Measurements from ENCODE around the gene LSS. TPM values are rescaled to one million over a fixed set of nuclear protein-coding genes. Genes with fewer than 3 reads are reported as not detected.

LSS gene
- total and polyA plus RNA-seq, 4 donors, result 9.3 to 85.2 (median 56.1) TPM

- Histone ChIP-seq H3K27ac (ENCODE audit: low read depth in 1 of 2, low read length in 2 of 2) (no peak overlapping the region), H3K4me1 (ENCODE audit: control insufficient read depth in 1 of 2, insufficient read depth in 2 of 2, low read length in 2 of 2) (no peaks in the 10 kb centered on the region), H3K4me3 (ENCODE audit: low read length in 2 of 2) (no peak overlapping the region), H3K36me3 (ENCODE audit: control insufficient read depth in 1 of 2, insufficient read depth in 2 of 2, low read length in 1 of 2) (peaks cover 4 to 19% of the 10 kb centered on the region in 2 donors), H3K9me3 (ENCODE audit: control insufficient read depth, low read length) (no peaks in the 10 kb centered on the region), H3K27me3 (ENCODE audit: control insufficient read depth in 1 of 2, insufficient read depth in 2 of 2, low read length in 1 of 2) (no peaks in the 10 kb centered on the region)
- WGBS, 2 donors, result 92% methylated on average over 34 of the region's 34 CpGs
- intact Hi-C loops (cut with DNase I), result no loop called here
- peak; percentile 38 to 69 for DNase-seq
- peak; percentile 16 for ATAC-seq (ENCODE audit: low FRiP score)
Observed at GRCh38 chr21:46194374-46195334, 33.9 kb downstream of the LSS start.

DNA sequence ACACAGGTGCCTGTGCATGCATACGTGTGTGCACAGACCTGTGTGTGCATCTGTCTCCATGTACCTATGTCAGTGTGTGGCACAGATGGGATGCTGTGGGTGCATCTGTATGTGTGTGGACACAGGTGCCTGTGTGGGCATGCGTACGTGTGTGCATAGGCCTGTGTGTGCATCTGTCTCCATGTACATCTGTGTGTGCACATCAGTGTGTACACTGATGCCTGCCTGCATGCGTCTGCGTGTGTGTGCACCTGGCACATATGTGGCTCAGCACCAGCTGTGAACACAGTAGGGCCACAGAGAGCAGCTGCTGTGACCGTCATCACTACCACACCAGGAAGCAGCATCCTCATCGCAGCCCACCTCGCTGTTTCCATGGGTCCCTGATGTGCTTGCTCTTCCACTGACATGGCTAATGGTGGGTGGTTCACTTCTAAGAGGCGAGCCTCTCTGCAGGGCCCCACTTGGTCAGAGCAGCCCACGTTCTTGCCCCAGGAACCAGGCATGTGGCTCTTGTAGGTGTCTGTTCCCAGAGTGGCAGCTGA is 34.7 kb downstream of the LSS start:
- Histone ChIP-seq H3K36me3 (ENCODE audit: control insufficient read depth in 1 of 2, insufficient read depth in 2 of 2, low read length in 1 of 2) (peaks cover 0 to 17% of the 10 kb centered on the region in 2 donors), H3K4me1 (ENCODE audit: control insufficient read depth in 1 of 2, insufficient read depth in 2 of 2, low read length in 2 of 2) (no peaks in the 10 kb centered on the region), H3K27me3 (ENCODE audit: control insufficient read depth in 1 of 2, insufficient read depth in 2 of 2, low read length in 1 of 2) (no peaks in the 10 kb centered on the region), H3K27ac (ENCODE audit: low read depth in 1 of 2, low read length in 2 of 2) (no peak overlapping the region), H3K4me3 (ENCODE audit: low read length in 2 of 2) (no peak overlapping the region), H3K9me3 (ENCODE audit: control insufficient read depth, low read length) (no peaks in the 10 kb centered on the region)
- DNase-seq, result peak; percentile 14 to 30
- 94 to 96% methylated on average over 10 of the region's 10 CpGs for WGBS, 2 donors
- no peak for ATAC-seq (ENCODE audit: low FRiP score)
- intact Hi-C loops (cut with DNase I), result no loop called here

GRCh38 chr21:46191686-46192575 is 36.6 kb downstream of the LSS start:
- H3K36me3 ChIP-seq (ENCODE audit: control insufficient read depth in 1 of 2, insufficient read depth in 2 of 2, low read length in 1 of 2), result peaks cover 0 to 17% of the 10 kb centered on the region in 2 donors
- H3K4me1 ChIP-seq (ENCODE audit: control insufficient read depth in 1 of 2, insufficient read depth in 2 of 2, low read length in 2 of 2), result no peaks in the 10 kb centered on the region
- no peaks in the 10 kb centered on the region for H3K9me3 ChIP-seq (ENCODE audit: control insufficient read depth, low read length)
- ATAC-seq (ENCODE audit: low FRiP score) (no peak), DNase-seq (peak; percentile 30 to 61)
- no peak overlapping the region for H3K27ac ChIP-seq (ENCODE audit: low read depth in 1 of 2, low read length in 2 of 2)
- 94 to 96% methylated on average over 20 of the region's 20 CpGs for WGBS, 2 donors
- intact Hi-C loops (cut with DNase I), result no loop called here
- H3K27me3 ChIP-seq (ENCODE audit: control insufficient read depth in 1 of 2, insufficient read depth in 2 of 2, low read length in 1 of 2), result no peaks in the 10 kb centered on the region
- no peak overlapping the region for H3K4me3 ChIP-seq (ENCODE audit: low read length in 2 of 2)

GRCh38 chr21:46191257-46191685 is 37.3 kb downstream of the LSS start:
- Histone ChIP-seq H3K27me3 (ENCODE audit: control insufficient read depth in 1 of 2, insufficient read depth in 2 of 2, low read length in 1 of 2) (no peaks in the 10 kb centered on the region), H3K4me3 (ENCODE audit: low read length in 2 of 2) (no peak overlapping the region), H3K27ac (ENCODE audit: low read depth in 1 of 2, low read length in 2 of 2) (no peak overlapping the region), H3K4me1 (ENCODE audit: control insufficient read depth in 1 of 2, insufficient read depth in 2 of 2, low read length in 2 of 2) (no peaks in the 10 kb centered on the region), H3K36me3 (ENCODE audit: control insufficient read depth in 1 of 2, insufficient read depth in 2 of 2, low read length in 1 of 2) (peaks cover 0 to 17% of the 10 kb centered on the region in 2 donors), H3K9me3 (ENCODE audit: control insufficient read depth, low read length) (no peaks in the 10 kb centered on the region)
- intact Hi-C loops (cut with DNase I), result no loop called here
- WGBS, 2 donors, result 85 to 88% methylated on average over 4 of the region's 4 CpGs
- DNase-seq, result peak; percentile 66 to 81
- ATAC-seq (ENCODE audit: low FRiP score), result peak; percentile 46

DNA sequence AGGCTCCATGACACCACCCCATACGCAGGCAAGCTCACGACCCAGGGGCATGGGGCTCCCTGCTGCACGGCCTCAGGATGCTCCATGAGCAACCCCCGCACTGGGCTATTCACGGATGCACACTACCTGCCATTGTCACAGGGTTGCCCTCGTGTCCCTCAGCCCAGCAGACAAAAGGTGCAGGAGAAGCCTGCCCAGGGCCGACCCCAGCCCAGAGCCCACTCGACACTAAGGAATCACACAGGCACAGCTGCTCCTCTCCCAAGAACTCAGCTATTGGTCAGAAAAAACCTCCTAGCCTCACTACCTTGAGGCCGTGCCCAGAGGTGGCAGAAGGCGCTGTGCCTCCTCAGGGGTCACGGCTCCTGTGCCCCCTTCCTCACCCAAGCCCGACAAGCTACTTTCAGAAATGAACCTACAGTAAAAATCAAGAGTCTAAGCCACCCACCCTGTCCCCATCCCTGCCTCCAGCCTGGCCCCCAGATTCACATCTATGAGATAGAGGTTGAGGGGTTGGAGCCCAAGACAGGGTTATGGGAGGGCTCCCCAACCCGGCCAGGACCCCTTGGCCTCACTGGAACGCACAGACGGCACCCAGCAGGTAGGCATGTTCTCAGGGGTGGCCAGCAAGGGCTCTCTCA is 38.0 kb downstream of the LSS start:
- no peaks in the 10 kb centered on the region for H3K27me3 ChIP-seq (ENCODE audit: control insufficient read depth in 1 of 2, insufficient read depth in 2 of 2, low read length in 1 of 2)
- ATAC-seq (ENCODE audit: low FRiP score) (peak; percentile 58), DNase-seq (peak in 1 of 2 donors; percentile 63)
- WGBS, 2 donors, result 90 to 91% methylated on average over 15 of the region's 15 CpGs
- H3K4me1 ChIP-seq (ENCODE audit: control insufficient read depth in 1 of 2, insufficient read depth in 2 of 2, low read length in 2 of 2), result no peaks in the 10 kb centered on the region
- intact Hi-C loops (cut with DNase I), result no loop called here
- no peaks in the 10 kb centered on the region for H3K9me3 ChIP-seq (ENCODE audit: control insufficient read depth, low read length)
- peaks cover 0 to 13% of the 10 kb centered on the region in 2 donors for H3K36me3 ChIP-seq (ENCODE audit: control insufficient read depth in 1 of 2, insufficient read depth in 2 of 2, low read length in 1 of 2)
- H3K27ac ChIP-seq (ENCODE audit: low read depth in 1 of 2, low read length in 2 of 2), result no peak overlapping the region
- no peak overlapping the region for H3K4me3 ChIP-seq (ENCODE audit: low read length in 2 of 2)

- Histone ChIP-seq H3K27ac (ENCODE audit: low read depth in 1 of 2, low read length in 2 of 2) (no peak overlapping the region), H3K27me3 (ENCODE audit: control insufficient read depth in 1 of 2, insufficient read depth in 2 of 2, low read length in 1 of 2) (no peaks in the 10 kb centered on the region), H3K9me3 (ENCODE audit: control insufficient read depth, low read length) (no peaks in the 10 kb centered on the region), H3K4me3 (ENCODE audit: low read length in 2 of 2) (no peak overlapping the region), H3K4me1 (ENCODE audit: control insufficient read depth in 1 of 2, insufficient read depth in 2 of 2, low read length in 2 of 2) (no peaks in the 10 kb centered on the region), H3K36me3 (ENCODE audit: control insufficient read depth in 1 of 2, insufficient read depth in 2 of 2, low read length in 1 of 2) (peaks cover 0 to 9% of the 10 kb centered on the region in 2 donors)
- WGBS, 2 donors, result 93 to 94% methylated on average over 14 of the region's 14 CpGs
- DNase-seq (peak; percentile 38 to 51), ATAC-seq (ENCODE audit: low FRiP score) (no peak)
- intact Hi-C loops (cut with DNase I), result no loop called here
Observed at GRCh38 chr21:46189959-46190490, 38.5 kb downstream of the LSS start.

- no peaks in the 10 kb centered on the region for H3K4me1 ChIP-seq (ENCODE audit: control insufficient read depth in 1 of 2, insufficient read depth in 2 of 2, low read length in 2 of 2)
- WGBS, 2 donors, result 73% methylated on average over 9 of the region's 9 CpGs
- H3K27ac ChIP-seq (ENCODE audit: low read depth in 1 of 2, low read length in 2 of 2), result no peak overlapping the region
- no peaks in the 10 kb centered on the region for H3K9me3 ChIP-seq (ENCODE audit: control insufficient read depth, low read length)
- intact Hi-C loops (cut with DNase I), result no loop called here
- no peak for ATAC-seq (ENCODE audit: low FRiP score)
- no peaks in the 10 kb centered on the region for H3K27me3 ChIP-seq (ENCODE audit: control insufficient read depth in 1 of 2, insufficient read depth in 2 of 2, low read length in 1 of 2)
- DNase-seq, result peak; percentile 48 to 51
- H3K36me3 ChIP-seq (ENCODE audit: control insufficient read depth in 1 of 2, insufficient read depth in 2 of 2, low read length in 1 of 2), result peaks cover 0 to 5% of the 10 kb centered on the region in 2 donors
- H3K4me3 ChIP-seq (ENCODE audit: low read length in 2 of 2), result no peak overlapping the region
Observed at GRCh38 chr21:46189213-46189958, 39.2 kb downstream of the LSS start.

Data from aorta (tissue), 5 donors.